ENCODE data around the gene SEC62. TPM values are rescaled to one million over a fixed set of nuclear protein-coding genes. Genes with fewer than 3 reads are reported as not detected.

SEC62 gene
- total and polyA plus RNA-seq, 2 of the 4 experiments (the other 2 are of a cell fraction): 33.2 to 36.6 TPM

- TF ChIP-seq FOS (IDR thresholded peaks at IDR 0.05; ENCODE audit: low read depth, low read length): no peak
- no peak for TF ChIP-seq MAZ (IDR thresholded peaks at IDR 0.05; ENCODE audit: borderline replicate concordance, low read depth, low read length)
- no peak for TF ChIP-seq SMC3 (IDR thresholded peaks at IDR 0.05; ENCODE audit: low read depth, low read length)
Measured at GRCh38 chr3:169952045-169952444, 14.6 kb upstream of the SEC62 start (continued).

GRCh38 chr3:169953462-169954141 is 13.0 kb upstream of the SEC62 start:
- BruUV-seq (replicated peaks): no TSS peak
- Histone ChIP-seq H3K4me1 (ENCODE audit: control insufficient read depth, insufficient read depth, low read length) (no peaks in the 10 kb centered on the region), H2AFZ (replicated peaks; ENCODE audit: low read length, poor library complexity) (no peak overlapping the region), H3K27me3 (ENCODE audit: control insufficient read depth, insufficient read depth, low read length) (peaks cover 22% of the 10 kb centered on the region), H3K23ac (ENCODE audit: low read depth, low read length) (no peak overlapping the region), H3K14ac (replicated peaks; ENCODE audit: low read depth, low read length) (no peak overlapping the region), H3K27ac (ENCODE audit: insufficient read depth, low read length) (no peak overlapping the region), H3K4ac (ENCODE audit: low read depth, low read length) (no peak overlapping the region), H3K36me3 (ENCODE audit: control insufficient read depth, insufficient read depth, low read length) (no peaks in the 10 kb centered on the region), H4K8ac (ENCODE audit: low read depth in 2 of 2, low read length in 2 of 2) (no peak overlapping the region), H2AK5ac (ENCODE audit: low read depth, low read length) (no peak overlapping the region), H3K18ac (ENCODE audit: low read depth, low read length) (no peak overlapping the region), H4K20me1 (ENCODE audit: insufficient read depth, low read length) (no peaks in the 10 kb centered on the region), H3K56ac (ENCODE audit: extremely low read depth, insufficient read depth, low read length) (no peak overlapping the region), H3K9me3 (ENCODE audit: control insufficient read depth, insufficient read depth, low read length) (no peaks in the 10 kb centered on the region), H2BK120ac (ENCODE audit: low read depth, low read length) (no peak overlapping the region), H3K4me2 (ENCODE audit: low read depth, low read length) (no peak overlapping the region), H2BK5ac (ENCODE audit: low read depth, low read length, poor library complexity, severe bottlenecking) (no peak overlapping the region), H2AK9ac (replicated peaks; ENCODE audit: low read depth, low read length, poor library complexity) (no peak overlapping the region), H2BK20ac (ENCODE audit: low read depth, low read length) (no peak overlapping the region), H3K9ac (ENCODE audit: low read depth, low read length) (no peak overlapping the region), H4K5ac (ENCODE audit: low read depth, low read length) (no peak overlapping the region), H3K9me1 (ENCODE audit: insufficient read depth, low read length) (no peaks in the 10 kb centered on the region), H4K91ac (ENCODE audit: insufficient read depth, low read depth, low read length) (no peak overlapping the region), H3K4me3 (ENCODE audit: insufficient read depth, low read depth, low read length) (no peak overlapping the region), H2BK15ac (ENCODE audit: low read depth, low read length) (no peak overlapping the region), H3K79me1 (ENCODE audit: low read depth in 1 of 2, low read length in 2 of 2) (no peaks in the 10 kb centered on the region)
- no CpG with 5 or more reads among the region's 3 CpGs for WGBS, 2 experiments (ENCODE audit: extremely low coverage in 2 of 2, insufficient read length in 1 of 2)
- DNase-seq (no peak), ATAC-seq (ENCODE audit: low read depth) (no peak)
- intact Hi-C loops (cut with micrococcal nuclease): no loop called here
- dilution Hi-C loops (cut with HindIII; ENCODE audit: low sequenced_read_pairs, unreplicated experiment): no loop called here
- ChIA-PET POLR2A (ENCODE audit: unreplicated experiment) (no interaction called here), CTCF (no interaction called here)
- in situ Hi-C loops (cut with MboI; ENCODE audit: low sequenced_read_pairs): no loop called here
- no peak for TF ChIP-seq USF2 (IDR thresholded peaks at IDR 0.05; ENCODE audit: low read depth, low read length)
